ENCODE measurements around the gene EDEM3.

- TF ChIP-seq POLR2A (IDR thresholded peaks at IDR 0.05), result no peak
- no peak for TF ChIP-seq CTCF (IDR thresholded peaks at IDR 0.05)
Observed at GRCh38 chr1:184672013-184672726, 82.5 kb downstream of the EDEM3 start.
